Upper lobe of left lung (tissue), 6 donors: ENCODE results near the gene NMUR2. TPM values are rescaled to one million over a fixed set of nuclear protein-coding genes. Genes with fewer than 3 reads are reported as not detected.

Experiments used
- ATAC-seq, 2 donors: fragments of 200-7000 bp; cut with Tn5 transposase; one replicate each; pipeline ENCODE4 v1.9.1; 2022; ENCODE audit warnings: mild to moderate bottlenecking in 2 of 2, moderate library complexity in 2 of 2; ENCODE audit not compliant: low FRiP score in 2 of 2
- DNase-seq, 2 donors: peaks; one replicate each; pipeline ENCODE4 v3.0.0-alpha.2; 2019 to 2020
- H3K27ac ChIP-seq, 4 donors: fragments of 200-600 bp; sonication (generic); one replicate each; pipeline ENCODE4 v1.5.1; 2016 to 2019
- H3K27me3 ChIP-seq, 4 donors: fragments of 200-600 bp; sonication (generic); one replicate each; pipeline ENCODE4 v1.5.1; 2017 to 2019
- H3K36me3 ChIP-seq, 4 donors: fragments of 200-600 bp; sonication (generic); one replicate each; pipeline ENCODE4 v1.5.1; 2016 to 2019
- H3K4me1 ChIP-seq, 4 donors: fragments of 200-600 bp; sonication (generic); one replicate each; pipeline ENCODE4 v1.5.1; 2018 to 2019
- H3K4me3 ChIP-seq, 4 donors: fragments of 200-600 bp; sonication (generic); one replicate each; pipeline ENCODE4 v1.5.1; 2017 to 2019; ENCODE audit warnings: mild to moderate bottlenecking in 2 of 4, moderate library complexity in 1 of 4
- H3K9me3 ChIP-seq, 4 donors: fragments of 200-600 bp; sonication (generic); one replicate each; pipeline ENCODE4 v1.5.1; 2018 to 2019
- EP300 ChIP-seq, 4 donors: sonication (generic); formaldehyde crosslinking; IDR thresholded peaks; one replicate each; pipeline ENCODE4 v1.5.1; 2017; ENCODE audit warnings: antibody characterized with exemption in 4 of 4, control low read depth in 2 of 4
- POLR2A ChIP-seq, 4 donors: fragments of 450-650 bp; IDR thresholded peaks; one replicate each; pipeline ENCODE4 v1.5.1; 2016 to 2017; ENCODE audit warnings: antibody characterized with exemption in 4 of 4, mild to moderate bottlenecking in 2 of 4
- POLR2AphosphoS5 ChIP-seq, 2 donors: sonication (generic); formaldehyde crosslinking; IDR thresholded peaks; one replicate each; pipeline ENCODE4 v1.5.1; 2017; ENCODE audit warnings: antibody characterized with exemption in 2 of 2
- WGBS, 2 donors: methylation state at CpG; one replicate each; pipeline ENCODE4 v1.1.5; 2017 to 2018; 5-methylcytosine and 5-hydroxymethylcytosine counted together
- total RNA-seq, 6 donors: library from RNA; depleted of rRNA in 4 of 6; stranded (reverse); fragments of >200 nt in 4 of 6; gene quantifications; one replicate each; pipeline versions ENCODE4 v1.1.0 to v1.2.1, GENCODE V29; 2016 to 2021
- TF ChIP-seq, protein P1 (sequence below), 6 experiments: fragments of 450-650 bp in 4 of 6; fragments of 200-600 bp in 2 of 6; sonication (generic) in 2 of 6; IDR thresholded peaks; one replicate each; pipeline ENCODE4 v1.5.1; 2016 to 2019; ENCODE audit warnings: antibody characterized with exemption in 6 of 6
- donor health status: DM: no; HTN: no; CAD: no; lungs with moderate emphysema.
- donor health status: DM: no; HTN: yes; CAD: no; lungs with severe emphysema.

NMUR2 gene
- total RNA-seq, 6 donors from 2014 or later = 0.09 to 0.37 (median 0.15) TPM; not detected in 3

DNA sequence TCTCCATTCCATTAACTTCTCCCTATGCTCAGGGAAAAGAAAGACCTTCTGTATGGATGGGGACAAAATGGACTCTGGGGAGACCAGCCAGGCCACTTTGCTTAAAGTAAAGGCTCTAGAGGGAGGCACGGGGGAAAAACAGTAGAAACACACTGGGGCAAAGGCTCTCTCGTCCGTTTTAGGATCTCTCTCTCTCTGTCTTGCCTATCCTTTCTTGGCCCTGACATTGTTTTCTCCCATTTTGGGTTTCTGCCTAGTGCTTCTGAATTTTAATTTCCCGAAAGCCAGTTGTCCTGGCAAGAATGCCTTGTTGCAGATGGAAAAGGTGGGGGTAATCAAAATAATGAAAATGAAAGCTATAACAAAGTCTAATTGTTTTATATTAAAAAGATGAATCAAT is 28.2 kb downstream of the NMUR2 start:
- Histone ChIP-seq H3K9me3 (no peaks in the 10 kb centered on the region), H3K4me1 (no peaks in the 10 kb centered on the region), H3K27me3 (no peaks in the 10 kb centered on the region), H3K36me3 (no peaks in the 10 kb centered on the region), H3K4me3 (no peak overlapping the region), H3K27ac (no peak overlapping the region)
- no peak for ATAC-seq
- TF ChIP-seq POLR2A (IDR thresholded peaks at IDR 0.05) (no peak), EP300 (IDR thresholded peaks at IDR 0.05) (no peak), POLR2AphosphoS5 (IDR thresholded peaks at IDR 0.05) (no peak)
- TF ChIP-seq, protein P1, sequence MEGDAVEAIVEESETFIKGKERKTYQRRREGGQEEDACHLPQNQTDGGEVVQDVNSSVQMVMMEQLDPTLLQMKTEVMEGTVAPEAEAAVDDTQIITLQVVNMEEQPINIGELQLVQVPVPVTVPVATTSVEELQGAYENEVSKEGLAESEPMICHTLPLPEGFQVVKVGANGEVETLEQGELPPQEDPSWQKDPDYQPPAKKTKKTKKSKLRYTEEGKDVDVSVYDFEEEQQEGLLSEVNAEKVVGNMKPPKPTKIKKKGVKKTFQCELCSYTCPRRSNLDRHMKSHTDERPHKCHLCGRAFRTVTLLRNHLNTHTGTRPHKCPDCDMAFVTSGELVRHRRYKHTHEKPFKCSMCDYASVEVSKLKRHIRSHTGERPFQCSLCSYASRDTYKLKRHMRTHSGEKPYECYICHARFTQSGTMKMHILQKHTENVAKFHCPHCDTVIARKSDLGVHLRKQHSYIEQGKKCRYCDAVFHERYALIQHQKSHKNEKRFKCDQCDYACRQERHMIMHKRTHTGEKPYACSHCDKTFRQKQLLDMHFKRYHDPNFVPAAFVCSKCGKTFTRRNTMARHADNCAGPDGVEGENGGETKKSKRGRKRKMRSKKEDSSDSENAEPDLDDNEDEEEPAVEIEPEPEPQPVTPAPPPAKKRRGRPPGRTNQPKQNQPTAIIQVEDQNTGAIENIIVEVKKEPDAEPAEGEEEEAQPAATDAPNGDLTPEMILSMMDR (IDR thresholded peaks at IDR 0.05) = no peak
- DNase-seq = no peak
- WGBS, 2 donors = 59 to 64% methylated on average over 4 of the region's 4 CpGs

DNA sequence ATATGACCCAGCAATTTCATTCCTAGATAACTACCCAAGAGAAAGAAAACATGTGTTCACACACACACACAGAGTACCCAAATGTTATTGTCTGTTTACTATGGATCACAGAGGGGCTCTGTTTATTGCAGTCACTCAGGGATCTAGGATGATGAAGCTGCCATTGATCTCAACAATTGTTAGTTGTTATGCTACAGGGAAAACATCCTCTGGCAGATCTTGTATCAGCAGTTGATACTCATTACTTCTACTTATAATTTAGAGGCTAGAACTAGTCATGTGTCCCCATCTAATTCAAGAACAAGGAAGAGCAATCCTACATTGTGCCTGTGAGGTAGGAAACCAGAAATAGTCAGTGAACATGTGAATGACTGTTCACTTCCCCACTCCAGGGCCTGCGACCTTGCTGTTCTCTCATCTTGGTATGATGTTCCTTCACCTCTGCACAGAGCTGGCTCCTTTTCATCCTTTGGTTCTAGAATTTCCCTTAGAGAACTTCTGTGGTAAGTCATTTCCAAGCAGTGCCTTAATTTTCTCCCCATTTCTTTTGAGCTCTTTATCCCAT is 30.3 kb downstream of the NMUR2 start:
- WGBS, 2 donors = 73 to 78% methylated on average over 1 of the region's 1 CpG
- DNase-seq (no peak), ATAC-seq (no peak)
- Histone ChIP-seq H3K27me3 (no peaks in the 10 kb centered on the region), H3K4me3 (no peak overlapping the region), H3K27ac (no peak overlapping the region), H3K36me3 (no peaks in the 10 kb centered on the region), H3K4me1 (no peaks in the 10 kb centered on the region), H3K9me3 (no peaks in the 10 kb centered on the region)
- TF ChIP-seq POLR2A (IDR thresholded peaks at IDR 0.05) (no peak), EP300 (IDR thresholded peaks at IDR 0.05) (no peak), POLR2AphosphoS5 (IDR thresholded peaks at IDR 0.05) (no peak)
- TF ChIP-seq, protein P1 (IDR thresholded peaks at IDR 0.05) = no peak

DNA sequence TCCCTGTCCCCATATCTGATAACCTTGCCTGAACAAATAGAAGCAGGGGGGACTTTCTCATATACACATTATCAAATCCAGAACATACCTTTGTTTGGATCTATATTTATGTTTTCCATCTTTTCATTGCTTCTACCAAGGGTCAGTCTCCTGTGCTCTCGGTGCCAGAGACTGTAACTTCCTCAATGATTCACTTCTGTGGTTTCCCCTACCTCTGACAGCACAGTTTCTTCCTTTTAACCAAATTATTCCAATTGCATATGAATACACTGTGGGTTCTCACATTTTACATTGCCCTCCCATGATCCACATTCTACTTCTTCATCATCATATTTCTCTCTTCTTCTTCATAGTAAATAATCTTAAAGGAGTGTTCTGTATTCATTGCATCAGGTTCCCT is 32.2 kb downstream of the NMUR2 start:
- Histone ChIP-seq H3K4me1 (no peaks in the 10 kb centered on the region), H3K27ac (no peak overlapping the region), H3K36me3 (no peaks in the 10 kb centered on the region), H3K4me3 (no peak overlapping the region), H3K9me3 (no peaks in the 10 kb centered on the region), H3K27me3 (no peaks in the 10 kb centered on the region)
- WGBS, 2 donors = 36 to 46% methylated on average over 1 of the region's 1 CpG
- no peak for TF ChIP-seq POLR2A (IDR thresholded peaks at IDR 0.05)
- TF ChIP-seq, protein P1 (IDR thresholded peaks at IDR 0.05) = no peak
- no peak for ATAC-seq
- DNase-seq = no peak

DNA sequence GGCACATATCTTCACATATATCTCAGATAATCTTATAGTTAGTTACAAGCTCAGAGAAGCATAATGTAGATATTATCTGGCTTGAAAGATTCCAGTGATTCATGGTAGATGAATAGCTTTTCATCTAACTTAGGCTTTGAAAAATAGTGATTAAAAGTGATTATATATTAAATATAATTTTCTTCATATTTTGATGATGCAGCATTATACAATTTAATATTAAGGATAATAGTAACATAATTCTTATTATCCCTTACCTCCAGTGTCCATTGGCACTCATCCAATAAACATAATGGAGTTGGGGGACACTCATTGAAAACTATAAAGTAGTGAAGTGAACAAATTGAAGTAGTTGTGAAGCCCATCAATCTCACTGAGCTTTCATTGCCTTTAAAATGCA is 35.8 kb downstream of the NMUR2 start:
- no peaks in the 10 kb centered on the region for H3K36me3 ChIP-seq
- H3K4me3 ChIP-seq = no peak overlapping the region
- H3K9me3 ChIP-seq = no peaks in the 10 kb centered on the region
- H3K27me3 ChIP-seq = no peaks in the 10 kb centered on the region
- no peak overlapping the region for H3K27ac ChIP-seq
- ATAC-seq = no peak
- no peak for DNase-seq
- TF ChIP-seq POLR2A (IDR thresholded peaks at IDR 0.05) (no peak), POLR2AphosphoS5 (IDR thresholded peaks at IDR 0.05) (no peak), EP300 (IDR thresholded peaks at IDR 0.05) (no peak)
- TF ChIP-seq, protein P1 (IDR thresholded peaks at IDR 0.05) = no peak
- no peaks in the 10 kb centered on the region for H3K4me1 ChIP-seq

DNA sequence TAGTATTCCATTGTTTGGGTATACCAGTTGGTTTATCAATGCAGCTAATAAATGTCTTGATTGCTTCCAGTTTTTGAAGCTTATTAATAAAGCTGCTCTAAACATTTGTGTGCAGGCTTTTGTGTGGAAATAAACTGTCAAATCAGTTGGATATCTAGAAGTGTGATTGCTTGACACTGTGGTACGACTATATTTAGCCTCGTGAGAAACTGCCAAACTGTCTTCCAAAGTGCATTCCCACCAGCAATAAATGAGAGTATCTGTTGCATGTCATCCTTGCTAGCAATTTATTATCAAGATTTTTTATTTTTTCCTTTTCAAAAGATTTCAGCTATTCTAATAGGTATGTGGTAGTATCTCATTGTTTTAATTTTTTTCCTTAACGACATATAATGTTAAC is 37.5 kb downstream of the NMUR2 start:
- Histone ChIP-seq H3K36me3 (no peaks in the 10 kb centered on the region), H3K9me3 (no peaks in the 10 kb centered on the region), H3K4me3 (no peak overlapping the region), H3K27ac (no peak overlapping the region), H3K27me3 (no peaks in the 10 kb centered on the region), H3K4me1 (no peaks in the 10 kb centered on the region)
- TF ChIP-seq POLR2AphosphoS5 (IDR thresholded peaks at IDR 0.05) = no peak
- TF ChIP-seq POLR2A (IDR thresholded peaks at IDR 0.05) = no peak
- no peak for TF ChIP-seq EP300 (IDR thresholded peaks at IDR 0.05)
- TF ChIP-seq, protein P1 (IDR thresholded peaks at IDR 0.05) = no peak
- no peak for ATAC-seq
- 71 to 75% methylated on average over 3 of the region's 3 CpGs for WGBS, 2 donors
- no peak for DNase-seq
